NCI-H82 treated with DMSO at 0.1 percent for 48 hours (cell line): ENCODE results near the gene LTN1.
"Not testable (repeated sequence)": the region's sequence is repeated elsewhere in the genome, so short reads cannot be mapped to it uniquely, and the experiment has no call there.

Experiments used
- DNase-seq: peaks from one replicate; lab custom pipeline; 2025; ENCODE audit not compliant: unreplicated experiment; lab: John Stamatoyannopoulos, UW

LTN1 gene

DNA sequence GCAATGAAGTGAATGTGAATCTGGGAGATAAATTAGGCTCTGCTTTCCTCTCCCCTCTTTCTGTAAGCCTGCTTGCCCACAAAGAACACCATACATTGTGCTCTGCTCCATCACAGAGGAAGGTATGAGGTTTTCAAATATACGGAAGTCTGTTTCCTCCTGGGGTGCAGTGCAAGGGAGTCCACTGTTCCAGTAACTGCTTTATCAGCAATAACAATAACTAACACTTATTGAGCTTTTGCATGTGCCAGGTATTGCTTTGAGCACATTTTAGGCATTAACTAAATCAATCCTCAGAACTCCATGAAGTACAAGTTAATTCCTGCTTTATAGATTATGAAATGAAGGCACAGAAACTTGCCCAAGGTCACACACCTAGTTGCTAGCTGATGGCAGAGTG, 10.0 kb downstream of the LTN1 start:
- no peak for DNase-seq

DNA sequence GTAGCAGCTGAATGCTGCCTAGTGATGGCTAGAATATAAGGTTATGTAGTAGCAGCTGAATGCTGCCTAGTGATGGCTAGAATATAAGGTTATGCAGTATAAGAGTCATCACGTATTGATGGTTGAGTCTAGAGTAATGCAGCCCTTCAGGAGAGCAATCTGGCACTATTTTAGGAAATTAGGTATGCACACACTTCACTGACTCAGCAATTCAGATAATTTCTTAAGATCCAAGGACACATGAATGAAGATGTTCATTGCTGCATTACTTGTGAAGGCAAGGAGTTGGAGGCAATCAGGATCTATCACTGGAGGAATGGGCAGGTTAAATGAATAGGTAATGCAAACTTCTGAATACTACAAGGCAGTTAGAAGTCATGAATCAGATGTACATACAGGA, 13.6 kb downstream of the LTN1 start:
- no peak for DNase-seq

DNA sequence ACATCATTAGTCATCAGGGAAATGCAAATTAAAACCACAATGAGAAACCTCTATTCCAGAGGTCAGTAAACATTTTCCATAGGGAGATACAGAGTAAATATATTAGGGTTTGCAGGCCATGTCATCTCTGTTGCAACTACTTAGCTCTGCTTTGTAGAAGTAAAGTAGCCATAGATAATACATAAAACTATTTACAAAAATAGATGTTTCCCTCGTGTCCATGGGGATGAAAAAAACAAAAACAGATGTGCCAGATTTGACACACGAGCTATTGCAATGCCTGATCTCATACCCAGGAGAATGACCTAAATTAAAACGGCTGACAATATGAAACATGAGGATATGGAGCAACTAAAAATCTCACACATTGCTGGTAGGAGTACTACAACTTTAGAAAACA, 17.3 kb downstream of the LTN1 start:
- DNase-seq = no peak

DNA sequence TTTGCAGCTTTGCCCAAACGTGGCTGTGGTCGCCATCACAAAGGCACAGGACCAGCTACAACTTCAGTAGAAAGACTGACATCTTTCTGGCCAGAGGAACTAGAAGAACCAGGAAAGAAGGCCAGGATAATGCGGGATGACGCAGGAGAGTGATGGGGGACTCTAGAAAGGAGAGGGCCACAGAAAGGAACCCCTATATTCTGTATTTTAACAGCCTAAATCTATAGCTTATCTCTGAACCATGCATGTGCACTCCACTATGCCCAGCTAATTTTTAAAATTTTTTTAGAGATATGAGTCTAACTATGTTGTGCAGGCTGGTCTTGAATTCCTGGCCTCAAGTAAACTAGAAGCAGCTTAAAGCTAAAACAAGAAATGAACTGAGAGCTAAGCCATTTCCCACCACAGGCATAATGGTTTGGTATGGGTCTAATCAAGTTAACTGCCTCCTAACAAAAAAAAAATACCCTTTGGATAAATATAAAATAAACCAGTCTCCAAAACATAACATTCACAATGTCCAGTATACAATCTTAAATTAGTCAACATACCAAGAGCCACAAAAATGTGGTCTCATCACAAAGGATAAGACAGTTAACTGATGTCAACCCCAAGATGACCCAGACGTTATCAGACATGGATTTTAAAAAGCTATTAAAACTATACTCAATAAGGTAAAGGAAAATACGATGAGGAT, 18.0 kb downstream of the LTN1 start:
- DNase-seq = no peak

DNA sequence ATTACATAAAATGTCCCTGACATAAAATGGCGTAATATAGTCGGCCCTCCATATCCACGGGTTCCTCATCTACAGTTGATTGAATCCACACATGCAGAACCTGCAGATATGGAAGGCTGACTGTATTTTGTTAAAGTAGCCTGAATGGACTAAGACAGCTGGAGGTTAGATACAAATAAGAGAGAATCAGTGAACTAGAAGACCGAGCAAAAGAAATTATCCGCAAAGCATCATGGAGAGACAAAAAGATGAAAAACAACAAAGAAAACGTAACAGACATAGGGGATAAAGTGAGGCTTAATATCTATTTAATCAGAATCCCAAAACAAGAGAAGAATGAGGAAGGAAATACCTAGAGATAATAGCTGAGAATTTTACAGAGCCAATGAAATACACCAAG, 20.3 kb downstream of the LTN1 start:
- no peak for DNase-seq

DNA sequence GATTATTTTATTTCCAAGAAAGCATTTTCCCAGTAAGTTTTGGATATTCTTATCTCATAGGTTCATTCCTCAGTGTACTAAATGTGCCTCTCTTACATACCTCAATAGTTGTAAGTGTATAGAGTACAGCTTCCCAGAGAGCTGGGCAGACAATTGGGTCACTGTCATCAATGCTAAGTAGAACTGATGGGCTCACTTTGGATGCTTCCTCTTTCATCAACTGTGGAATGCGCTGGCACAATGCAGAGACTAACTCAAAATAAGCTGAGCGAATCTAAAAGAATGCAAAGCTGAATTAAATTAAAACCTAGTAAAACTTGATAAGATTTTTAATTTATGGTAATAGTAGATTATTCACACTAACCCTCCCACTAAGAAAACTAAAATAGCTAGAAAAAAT, 21.5 kb downstream of the LTN1 start:
- no peak for DNase-seq

DNA sequence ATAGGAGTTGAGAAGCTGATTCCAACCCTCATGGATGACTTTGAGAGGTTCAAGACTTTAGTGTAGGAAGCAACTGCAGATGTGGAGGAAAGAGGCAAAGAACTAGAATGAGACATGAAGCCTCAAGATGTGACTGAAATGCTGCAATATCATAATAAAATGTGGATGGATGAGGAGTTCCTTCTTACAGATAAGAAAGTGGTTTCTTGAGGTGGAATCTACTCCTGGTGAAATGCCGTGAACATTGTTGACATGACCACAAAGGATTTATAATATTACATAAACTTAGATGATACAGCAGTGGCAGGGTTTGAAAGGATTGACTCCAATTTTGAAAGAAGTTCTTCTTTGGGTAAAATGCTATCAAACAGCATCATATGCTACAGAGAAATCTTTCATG, 28.8 kb downstream of the LTN1 start:
- no peak for DNase-seq

DNA sequence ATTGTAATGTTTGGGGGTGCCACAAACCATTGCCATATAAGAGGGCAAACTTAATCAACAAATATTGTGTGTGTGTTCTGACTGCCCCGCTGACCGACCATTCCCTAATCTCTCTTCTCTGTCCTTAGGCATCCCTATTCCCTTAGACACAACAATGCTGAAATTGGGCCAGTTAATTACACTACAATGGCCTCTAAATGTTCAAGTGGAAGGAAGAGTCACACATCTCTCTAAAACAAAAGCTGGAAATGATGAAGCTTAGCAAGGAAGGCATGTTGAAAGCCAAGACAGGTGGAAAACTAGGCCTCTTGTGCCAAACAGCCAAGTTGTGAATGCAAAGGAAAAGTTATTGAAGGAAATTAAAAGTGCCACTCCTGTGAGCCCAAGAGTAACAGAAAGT, 30.2 kb downstream of the LTN1 start:
- DNase-seq = no peak

DNA sequence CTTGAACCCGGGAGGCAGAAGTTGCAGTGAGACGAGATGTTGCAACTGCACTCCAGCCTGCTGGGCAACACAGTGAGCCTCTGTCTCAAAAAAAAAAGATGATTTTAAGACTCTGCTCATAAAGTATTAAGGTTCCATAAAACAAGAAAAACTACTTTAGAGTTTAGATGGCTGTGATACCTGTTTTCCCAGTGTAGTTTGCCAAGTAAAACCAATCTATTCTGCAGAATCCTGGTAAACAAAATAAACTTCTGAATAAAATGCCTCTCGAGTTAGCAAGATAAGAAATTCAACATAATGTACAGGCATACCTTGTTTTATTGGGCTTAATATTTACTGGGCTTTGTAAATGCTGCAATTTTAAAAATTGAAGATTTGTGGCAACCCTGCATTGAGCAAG, 30.8 kb downstream of the LTN1 start:
- no peak for DNase-seq

DNA sequence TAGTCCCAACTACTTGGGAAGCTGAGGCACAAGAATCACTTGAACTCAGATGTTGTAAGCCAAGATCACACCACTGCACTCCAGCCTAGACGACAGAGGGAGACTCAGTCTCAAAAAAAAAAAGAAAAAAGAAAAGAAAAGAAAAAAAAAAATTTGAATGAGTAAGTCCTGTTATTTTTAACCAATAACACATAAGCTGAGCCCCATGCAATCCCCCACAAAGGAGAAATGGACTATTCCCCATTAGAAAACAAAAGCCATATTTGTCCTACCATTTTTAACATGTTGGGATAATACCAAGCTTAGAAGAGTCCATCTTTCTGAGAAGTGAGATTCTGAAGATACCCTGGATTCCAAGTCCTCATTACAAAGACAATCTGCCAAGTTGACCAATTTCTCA, 32.4 kb downstream of the LTN1 start:
- no peak for DNase-seq

DNA sequence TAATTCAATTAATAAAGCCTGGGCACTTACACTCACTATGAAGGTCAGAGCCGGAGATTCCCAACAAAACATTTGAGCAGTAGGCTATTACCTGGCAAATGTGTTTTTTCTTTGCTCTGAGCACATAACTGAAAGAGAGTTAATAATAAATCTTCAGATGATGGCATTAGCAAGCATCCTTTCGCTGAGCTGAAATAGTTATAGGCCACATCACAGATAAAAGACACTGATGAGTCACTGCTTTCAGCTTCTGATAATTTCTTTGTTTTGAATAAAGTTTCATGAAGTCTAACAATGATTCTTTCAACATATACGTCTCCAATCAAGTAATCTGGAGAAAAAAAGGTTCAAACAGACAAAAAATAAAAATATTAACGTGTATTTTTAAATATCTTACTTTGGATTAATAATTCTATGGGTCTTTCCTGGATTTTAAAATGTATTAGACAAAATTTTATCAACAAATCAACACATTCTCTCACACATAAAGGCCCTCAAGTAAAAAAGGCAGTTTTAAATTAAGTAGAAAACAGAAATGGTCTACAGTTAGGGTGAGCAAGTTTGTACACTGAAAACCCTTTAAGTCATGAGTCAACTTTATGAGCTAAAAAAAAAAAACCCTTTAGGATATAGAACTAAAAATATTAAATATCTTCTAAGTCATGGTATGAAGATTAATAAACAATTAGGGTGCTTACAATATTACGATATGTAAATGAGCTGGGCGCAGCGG, 33.1 kb downstream of the LTN1 start:
- no peak for DNase-seq

DNA sequence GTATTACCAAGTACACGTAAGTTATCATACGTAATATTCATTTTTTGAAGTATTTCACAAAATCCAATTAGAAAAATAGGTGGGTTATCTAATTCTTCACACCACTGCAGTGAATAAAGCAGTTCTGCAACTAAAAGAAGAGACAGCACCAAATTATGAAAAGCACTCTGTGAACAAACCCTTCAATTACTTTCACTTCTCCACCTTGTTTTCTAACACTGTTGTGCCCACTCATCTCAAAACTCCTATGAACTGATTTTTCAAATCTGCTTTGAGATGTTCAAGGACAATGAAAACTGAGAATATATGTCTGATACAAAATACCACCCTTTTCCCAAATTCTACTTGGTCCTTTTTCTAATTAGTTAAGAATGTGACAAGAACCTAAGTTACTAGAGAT, 39.4 kb downstream of the LTN1 start:
- DNase-seq = no peak

DNA sequence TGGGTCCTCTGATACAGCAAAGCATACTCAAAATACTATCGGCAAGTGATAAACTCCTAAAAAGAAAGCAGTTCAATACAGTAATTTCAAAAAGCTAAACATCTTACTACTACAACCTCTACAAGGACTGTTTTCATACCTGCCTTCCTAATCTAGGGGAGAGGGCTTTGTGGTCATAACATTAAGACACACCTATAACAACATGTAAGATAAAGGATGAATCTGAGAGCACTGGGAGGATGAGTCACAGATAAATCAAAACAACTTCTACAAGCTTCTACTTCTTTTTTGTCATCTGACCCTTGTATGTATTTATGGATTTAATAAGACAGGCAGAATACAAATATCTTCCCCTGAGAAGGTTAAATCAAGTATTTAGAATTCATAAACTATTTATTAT, 40.0 kb downstream of the LTN1 start:
- no peak for DNase-seq

DNA sequence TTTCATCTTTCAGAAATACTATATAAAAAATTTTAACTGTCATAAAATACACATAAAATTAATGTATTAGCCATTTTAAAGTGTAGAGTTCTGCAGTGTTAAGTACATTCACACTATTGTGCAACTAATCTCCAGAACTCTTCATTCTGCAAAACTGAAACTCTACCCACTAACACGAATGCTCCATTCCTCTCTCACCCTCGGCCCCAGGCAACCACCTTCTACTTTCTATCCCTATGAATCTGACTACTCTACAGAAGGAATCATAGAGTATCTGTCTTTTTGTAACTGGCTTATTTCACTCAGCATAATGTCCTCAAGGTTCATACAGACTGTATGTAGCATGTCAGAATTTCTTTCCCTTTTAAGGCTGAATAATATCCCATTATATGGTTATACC, 43.4 kb downstream of the LTN1 start:
- DNase-seq = no peak

DNA sequence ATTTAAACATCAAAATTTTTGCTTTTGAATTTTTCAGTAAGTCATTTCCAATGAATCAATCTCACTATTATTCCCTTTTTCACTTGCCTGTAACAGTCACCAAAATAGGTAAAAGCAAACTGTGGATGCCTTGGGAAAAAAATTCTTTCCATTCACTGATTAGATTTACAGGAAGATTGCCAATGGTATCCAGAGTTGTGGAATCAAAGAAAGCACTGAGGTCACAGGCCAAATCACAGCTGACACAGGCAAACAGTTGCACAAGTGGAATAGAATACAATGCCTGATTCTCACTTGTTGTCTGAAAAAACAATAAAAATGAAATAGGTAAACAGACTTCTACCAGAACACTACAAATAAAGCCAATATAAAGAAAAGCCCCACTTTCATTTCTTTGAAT, 48.4 kb downstream of the LTN1 start:
- DNase-seq = no peak

DNA sequence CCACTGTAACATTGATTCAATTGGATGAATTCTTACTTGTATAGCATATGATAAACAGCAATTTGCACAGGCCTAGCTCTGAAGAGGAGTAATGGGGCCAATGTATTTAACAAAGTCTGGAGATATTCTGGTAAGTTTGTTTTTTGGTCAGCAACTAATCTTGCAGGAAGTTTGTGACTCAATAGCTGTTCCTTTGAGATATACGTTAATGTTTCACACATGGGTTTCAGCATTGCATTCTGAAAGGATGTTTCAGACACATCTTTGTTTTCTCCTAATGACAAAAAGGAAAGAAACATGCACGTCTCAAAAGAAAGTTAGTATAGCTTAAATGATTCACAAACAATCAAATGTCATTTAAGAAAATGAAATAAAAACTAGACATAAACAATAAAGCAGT, 49.0 kb downstream of the LTN1 start:
- no peak for DNase-seq

DNA sequence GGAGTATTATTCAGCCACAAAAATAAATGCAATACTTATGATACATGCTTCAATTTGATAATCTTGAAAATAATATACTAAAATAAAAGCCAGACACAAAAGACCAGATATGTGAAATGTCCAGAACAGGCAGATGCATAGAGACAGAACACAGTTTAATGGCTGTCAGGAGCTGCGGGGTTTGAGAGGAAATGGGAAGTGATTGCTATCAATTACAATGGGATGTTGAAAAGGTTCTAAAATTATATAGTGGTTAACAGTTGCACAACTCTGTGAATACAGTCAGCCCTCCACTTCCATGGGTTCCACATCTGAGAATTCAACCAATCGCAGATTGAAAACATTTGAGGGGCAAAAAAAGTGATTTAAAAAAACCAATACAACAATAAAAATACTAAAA, 54.0 kb downstream of the LTN1 start:
- DNase-seq = no peak

DNA sequence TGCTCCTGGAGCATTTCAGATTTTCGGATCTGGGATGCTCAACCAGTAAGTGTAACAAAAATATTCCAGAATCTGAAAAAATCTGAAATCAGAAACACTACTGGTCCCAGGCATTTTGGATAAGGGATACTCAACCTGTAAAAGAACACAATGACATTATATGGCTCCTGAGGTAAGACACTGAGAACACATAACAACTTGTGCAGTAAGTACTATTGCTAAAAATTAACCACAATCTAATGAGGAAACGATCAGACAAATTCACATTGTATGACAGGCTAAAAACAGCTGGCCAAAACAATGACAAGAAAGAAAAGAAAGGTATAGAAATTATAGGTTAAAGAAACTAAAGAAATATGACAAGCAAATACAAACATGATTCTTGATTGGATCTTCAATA, 54.9 kb downstream of the LTN1 start:
- no peak for DNase-seq

DNA sequence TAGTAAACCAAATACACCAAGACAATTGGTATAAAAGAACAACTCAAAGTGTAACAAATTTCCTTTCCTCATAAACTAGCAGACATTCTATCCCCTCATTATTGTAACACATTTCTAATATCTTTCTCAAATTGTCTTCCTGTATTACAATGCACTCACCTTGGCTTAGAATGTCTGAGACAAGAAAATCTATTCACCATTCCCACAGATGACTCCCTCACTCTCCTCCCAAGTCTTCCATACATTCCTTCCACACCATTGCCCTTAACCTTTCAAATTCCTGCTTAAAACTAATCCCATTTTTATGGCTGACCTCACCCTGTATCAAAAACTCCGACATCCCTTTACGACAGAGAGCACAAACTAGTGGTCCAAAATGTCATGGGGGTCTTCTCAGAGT, 56.0 kb downstream of the LTN1 start:
- DNase-seq = no peak

DNA sequence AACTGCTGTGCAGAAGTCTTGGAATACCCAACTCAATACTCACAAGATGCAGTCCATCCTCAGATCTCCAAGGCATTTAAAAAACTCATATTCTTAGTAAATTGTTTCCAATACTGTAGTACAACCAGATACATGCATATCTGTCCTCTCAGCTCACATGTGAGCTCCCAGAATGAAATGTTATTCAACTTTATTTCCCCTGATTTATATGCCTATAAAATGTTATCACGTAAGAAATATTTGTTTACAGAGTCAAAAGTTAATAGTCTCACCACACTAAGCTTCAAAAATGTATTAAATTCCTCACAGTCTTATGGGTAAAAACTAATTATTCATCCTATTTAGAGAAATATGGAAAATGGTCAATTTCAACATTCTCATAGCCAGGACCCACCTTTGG, 56.6 kb downstream of the LTN1 start:
- DNase-seq = no peak

DNA sequence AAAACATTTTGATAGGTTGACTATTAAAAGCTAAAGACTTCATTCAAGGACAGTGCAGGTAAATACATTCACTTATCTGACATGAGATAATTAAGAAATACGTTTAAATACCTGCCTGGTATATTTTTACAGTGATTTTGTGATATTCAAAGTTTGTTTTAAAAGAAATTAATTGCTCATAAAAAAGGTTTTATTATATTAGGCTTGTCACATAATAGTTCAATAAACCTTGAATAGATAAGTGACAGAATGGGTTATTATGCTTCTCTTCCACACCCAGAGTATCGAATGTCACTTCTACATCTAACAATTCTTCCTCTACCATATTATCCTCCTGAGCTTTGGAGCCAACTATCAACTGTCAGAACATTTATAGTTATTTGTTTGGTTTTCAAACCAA, 60.0 kb downstream of the LTN1 start:
- no peak for DNase-seq

DNA sequence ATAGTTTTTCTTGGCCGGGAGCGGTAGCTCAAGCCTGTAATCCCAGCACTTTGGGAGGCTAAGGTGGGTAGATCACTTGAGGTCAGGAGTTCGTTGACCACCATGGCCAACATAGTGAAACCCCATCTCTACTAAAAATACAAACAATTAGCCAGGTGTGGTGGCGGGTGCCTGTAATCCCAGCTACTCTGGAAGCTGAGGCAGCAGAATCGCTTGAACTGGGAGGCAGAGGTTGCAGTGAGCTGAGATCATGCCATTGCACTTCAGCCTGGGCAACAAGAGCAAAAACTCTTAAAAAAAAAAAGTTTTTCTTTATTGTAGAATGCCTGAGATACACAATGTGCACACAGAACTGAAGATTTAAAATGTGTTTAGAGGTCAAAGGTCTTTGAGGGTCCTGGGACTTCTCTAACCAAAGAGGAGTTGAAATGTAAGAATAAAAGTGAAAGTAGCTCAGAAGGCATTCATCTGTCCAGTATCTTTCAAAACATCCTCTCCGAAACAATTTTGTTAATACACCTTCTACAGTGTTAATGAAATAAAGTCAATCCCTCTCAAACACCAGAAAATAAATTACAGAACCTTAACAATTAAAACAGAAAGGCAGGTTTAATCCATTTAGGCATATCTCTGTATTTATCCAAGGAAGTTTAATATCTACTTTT, 60.8 kb downstream of the LTN1 start:
- not testable (repeated sequence) for DNase-seq
